GM12892 (cell line): ENCODE measurements around the gene SHISA5.

Experiments used
- POLR2A ChIP-seq: IDR thresholded peaks from 2 replicates; pipeline ENCODE4 v1.6.1; 2011; ENCODE audit warnings: low read depth, low read length, control low read depth
- POLR2AphosphoS5 ChIP-seq: IDR thresholded peaks from 2 replicates; pipeline ENCODE4 v1.6.1; 2011; ENCODE audit warnings: low read depth, low read length, control low read depth
- TAF1 ChIP-seq: IDR thresholded peaks from 2 replicates; pipeline ENCODE4 v1.6.1; 2011; ENCODE audit warnings: low read depth, mild to moderate bottlenecking, control low read depth, low read length, borderline replicate concordance

- peak; percentile 51 for TF ChIP-seq POLR2AphosphoS5
- peak; percentile 43; the same call in 1 of the 2 replicates for TF ChIP-seq POLR2A
- no peak for TF ChIP-seq TAF1
Observed at GRCh38 chr3:48469046-48469915, 34.7 kb downstream of the SHISA5 start.
